Neuronal stem cell (in vitro differentiated cells): Measurements from ENCODE around the gene NT5DC4.

Source experiments
- DNase-seq: peaks from one replicate; pipeline ENCODE4 v3.0.0-alpha.2; 2013; ENCODE audit warnings: low spot score
- H2AFZ ChIP-seq: one replicate; pipeline ENCODE4 v1.6.1; 2013; ENCODE audit warnings: mild to moderate bottlenecking, low read length, inconsistent platforms
- H2AK5ac ChIP-seq: 2 replicates; pipeline ENCODE4 v1.6.1; 2013; ENCODE audit warnings: low read depth, mild to moderate bottlenecking, inconsistent platforms, low read length, moderate library complexity, mixed read lengths
- H2BK120ac ChIP-seq: 2 replicates; pipeline ENCODE4 v1.6.1; 2013; ENCODE audit warnings: low read depth, mild to moderate bottlenecking, inconsistent platforms, low read length, moderate library complexity, mixed read lengths
- H2BK12ac ChIP-seq: one replicate; pipeline ENCODE4 v1.6.1; 2013; ENCODE audit warnings: low read length, inconsistent platforms
- H2BK15ac ChIP-seq: 2 replicates; pipeline ENCODE4 v1.6.1; 2013; ENCODE audit warnings: mild to moderate bottlenecking, low read length, inconsistent platforms, mixed read lengths
- H2BK5ac ChIP-seq: one replicate; pipeline ENCODE4 v1.6.1; 2013; ENCODE audit warnings: inconsistent platforms, mild to moderate bottlenecking, low read length, moderate library complexity
- H3K14ac ChIP-seq: one replicate; pipeline ENCODE4 v1.6.1; 2013; ENCODE audit warnings: low read length, inconsistent platforms
- H3K18ac ChIP-seq: 2 replicates; pipeline ENCODE4 v1.6.1; 2013; ENCODE audit warnings: low read length, inconsistent platforms
- H3K23ac ChIP-seq: 2 replicates; pipeline ENCODE4 v1.6.1; 2013; ENCODE audit warnings: low read depth, mild to moderate bottlenecking, mixed read lengths, low read length, inconsistent platforms; ENCODE audit not compliant: poor library complexity
- H3K27ac ChIP-seq: replicated peaks from 3 replicates; pipeline ENCODE4 v1.5.1; 2013; ENCODE audit warnings: low read length, inconsistent platforms
- H3K27me3 ChIP-seq, 3 experiments: 2 replicates each; pipeline ENCODE4 v1.6.1; 2013; ENCODE audit warnings: low read length in 3 of 3, mild to moderate bottlenecking in 2 of 3, inconsistent platforms in 1 of 3, low read depth in 1 of 3, mixed read lengths in 1 of 3, moderate library complexity in 1 of 3; ENCODE audit not compliant: control insufficient read depth in 3 of 3, insufficient read depth in 3 of 3
- H3K36me3 ChIP-seq, 2 donors: replicated peaks in 1 of 2; 2 replicates each; pipeline ENCODE4 v1.6.1; 2013; ENCODE audit warnings: low read length in 2 of 2; ENCODE audit not compliant: control insufficient read depth in 2 of 2, insufficient read depth in 2 of 2
- H3K4ac ChIP-seq: 2 replicates; pipeline ENCODE4 v1.6.1; 2013; ENCODE audit warnings: inconsistent platforms, mild to moderate bottlenecking, low read length, moderate library complexity
- H3K4me1 ChIP-seq, 2 donors: 1 replicate in 1 of 2; 2 replicates in 1 of 2; pipeline ENCODE4 v1.6.1; 2013; ENCODE audit warnings: low read length in 2 of 2, low read depth in 1 of 2; ENCODE audit not compliant: control insufficient read depth in 2 of 2, insufficient read depth in 1 of 2
- H3K4me2 ChIP-seq: one replicate; pipeline ENCODE4 v1.6.1; 2013; ENCODE audit warnings: mild to moderate bottlenecking, low read length, inconsistent platforms; ENCODE audit not compliant: insufficient read depth, poor library complexity, severe bottlenecking
- H3K4me3 ChIP-seq, 2 donors: 2 replicates each; pipeline ENCODE4 v1.5.1; 2013; ENCODE audit warnings: low read length in 2 of 2, mild to moderate bottlenecking in 2 of 2, inconsistent platforms in 1 of 2, moderate library complexity in 1 of 2
- H3K79me1 ChIP-seq: one replicate; pipeline ENCODE4 v1.6.1; 2013; ENCODE audit warnings: low read depth, mild to moderate bottlenecking, inconsistent platforms, low read length, moderate library complexity
- H3K9ac ChIP-seq: one replicate; pipeline ENCODE4 v1.6.1; 2013; ENCODE audit warnings: mild to moderate bottlenecking, low read depth, low read length, inconsistent platforms; ENCODE audit not compliant: poor library complexity
- H3K9me3 ChIP-seq, 2 donors: replicated peaks in 1 of 2; 2 replicates each; pipeline versions ENCODE3 to v1.6.1; 2013; ENCODE audit warnings: low read length in 2 of 2, mild to moderate bottlenecking in 2 of 2, inconsistent platforms in 1 of 2, low read depth in 1 of 2, mixed read lengths in 1 of 2, moderate library complexity in 1 of 2; ENCODE audit not compliant: control insufficient read depth in 2 of 2, insufficient read depth in 1 of 2
- H4K8ac ChIP-seq: one replicate; pipeline ENCODE4 v1.6.1; 2013; ENCODE audit warnings: low read depth, mild to moderate bottlenecking, inconsistent platforms, low read length, moderate library complexity
- H4K91ac ChIP-seq: one replicate; pipeline ENCODE4 v1.6.1; 2013; ENCODE audit warnings: low read length, low read depth, mild to moderate bottlenecking, inconsistent platforms; ENCODE audit not compliant: poor library complexity
- WGBS, 2 donors: extraction: QIAGEN DNeasy Blood & Tissue Kit; methylation state at CpG; one replicate each; pipeline ENCODE4 v1.1.7; 2013; ENCODE audit warnings: missing lambda C conversion rate in 2 of 2, mixed read lengths in 1 of 2; ENCODE audit not compliant: insufficient read length in 2 of 2, insufficient replicate concordance in 1 of 2; ENCODE audit errors: extremely low coverage in 2 of 2; 5-methylcytosine and 5-hydroxymethylcytosine counted together

NT5DC4 gene

DNA sequence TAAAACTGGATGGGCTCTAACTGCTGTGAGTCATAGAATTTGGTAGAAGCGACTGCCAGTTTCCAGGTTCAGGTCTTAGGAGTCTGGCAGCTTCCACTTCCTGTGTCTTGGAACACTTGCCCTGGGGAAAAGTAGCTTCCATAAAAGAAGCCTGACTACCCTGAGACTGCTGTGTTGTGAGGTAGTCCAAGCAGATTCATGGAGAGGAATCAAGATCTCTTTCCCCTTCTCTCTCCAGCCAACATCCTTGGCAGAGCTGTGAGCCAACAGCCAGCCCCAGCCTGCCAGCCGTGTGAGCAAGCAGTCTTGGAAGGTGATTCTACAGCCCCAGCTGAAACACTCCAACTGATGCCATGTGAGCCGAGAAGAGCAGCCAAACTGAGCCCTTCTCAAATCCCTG, 41.3 kb upstream of the NT5DC4 start:
- Histone ChIP-seq H4K91ac (no peak overlapping the region), H3K4me2 (no peak overlapping the region), H3K18ac (no peak overlapping the region), H3K27me3 (no peaks in the 10 kb centered on the region), H3K4ac (no peak overlapping the region), H3K4me1 (peaks cover 0 to 2% of the 10 kb centered on the region in 2 donors), H3K14ac (no peak overlapping the region), H2AFZ (peak overlapping the region; percentile 29), H2BK12ac (no peak overlapping the region), H2BK15ac (no peak overlapping the region), H3K4me3 (no peak overlapping the region), H3K27ac (no peak overlapping the region), H3K36me3 (no peaks in the 10 kb centered on the region), H3K23ac (no peak overlapping the region), H3K9ac (no peak overlapping the region), H4K8ac (no peak overlapping the region), H3K9me3 (no peaks in the 10 kb centered on the region), H2BK120ac (no peak overlapping the region), H2BK5ac (no peak overlapping the region), H2AK5ac (no peak overlapping the region), H3K79me1 (no peaks in the 10 kb centered on the region)
- no peak for DNase-seq
- WGBS, 2 donors, result no CpG with 5 or more reads among the region's 3 CpGs

- Histone ChIP-seq H4K91ac (no peak overlapping the region), H3K4me2 (no peak overlapping the region), H3K9me3 (no peaks in the 10 kb centered on the region), H3K27me3 (no peaks in the 10 kb centered on the region), H2AFZ (no peak overlapping the region), H4K8ac (no peak overlapping the region), H2BK15ac (no peak overlapping the region), H2BK12ac (no peak overlapping the region), H3K9ac (no peak overlapping the region), H3K14ac (no peak overlapping the region), H3K4ac (no peak overlapping the region), H3K18ac (no peak overlapping the region), H2BK120ac (no peak overlapping the region), H3K27ac (no peak overlapping the region), H2BK5ac (no peak overlapping the region), H2AK5ac (no peak overlapping the region), H3K23ac (no peak overlapping the region), H3K4me1 (no peaks in the 10 kb centered on the region), H3K4me3 (no peak overlapping the region), H3K36me3 (no peaks in the 10 kb centered on the region), H3K79me1 (no peaks in the 10 kb centered on the region)
- DNase-seq, result no peak
- no CpG with 5 or more reads among the region's 5 CpGs for WGBS, 2 donors
Observed at GRCh38 chr2:112680666-112681101, 40.1 kb upstream of the NT5DC4 start.

DNA sequence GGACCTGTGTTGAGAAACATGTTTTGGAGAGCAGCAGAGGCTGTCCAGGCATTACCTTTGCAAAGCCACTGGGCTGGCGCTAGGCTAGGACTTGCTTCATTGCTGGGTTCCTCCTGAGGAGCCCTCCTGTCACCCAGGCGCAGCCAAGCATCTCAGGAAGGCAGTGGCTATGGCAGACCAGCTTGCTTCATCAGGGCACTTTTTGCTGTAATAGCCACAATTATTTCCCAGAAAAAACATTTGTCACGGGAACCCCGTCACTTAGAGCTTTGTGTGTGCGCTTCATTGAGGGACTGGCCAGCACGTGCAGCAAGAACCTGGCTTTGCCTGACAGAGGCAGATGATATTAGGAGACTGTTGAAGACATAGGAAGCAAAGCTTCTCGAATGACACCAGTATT, 38.7 kb upstream of the NT5DC4 start:
- Histone ChIP-seq H2BK120ac (no peak overlapping the region), H3K18ac (no peak overlapping the region), H2AFZ (no peak overlapping the region), H3K27me3 (peaks cover 0 to under 1% (median 0%) of the 10 kb centered on the region in 3 experiments), H3K4me1 (no peaks in the 10 kb centered on the region), H3K27ac (no peak overlapping the region), H3K23ac (no peak overlapping the region), H3K79me1 (no peaks in the 10 kb centered on the region), H4K91ac (no peak overlapping the region), H2BK12ac (no peak overlapping the region), H4K8ac (no peak overlapping the region), H3K4me2 (no peak overlapping the region), H3K9ac (no peak overlapping the region), H3K14ac (no peak overlapping the region), H2BK5ac (no peak overlapping the region), H2BK15ac (no peak overlapping the region), H3K36me3 (no peaks in the 10 kb centered on the region), H2AK5ac (no peak overlapping the region), H3K4me3 (no peak overlapping the region), H3K9me3 (no peaks in the 10 kb centered on the region), H3K4ac (no peak overlapping the region)
- WGBS, 2 donors, result no CpG with 5 or more reads among the region's 7 CpGs
- DNase-seq, result no peak

- no peak overlapping the region for H3K9ac ChIP-seq
- H2BK5ac ChIP-seq, result no peak overlapping the region
- no peak overlapping the region for H4K8ac ChIP-seq
- H4K91ac ChIP-seq, result no peak overlapping the region
- H3K14ac ChIP-seq, result no peak overlapping the region
- no peak overlapping the region for H3K4ac ChIP-seq
- H3K23ac ChIP-seq, result no peak overlapping the region
- no peaks in the 10 kb centered on the region for H3K9me3 ChIP-seq
- H3K27ac ChIP-seq, result no peak overlapping the region
- no peak overlapping the region for H2BK15ac ChIP-seq
- H3K4me2 ChIP-seq, result no peak overlapping the region
- no CpG with 5 or more reads among the region's 12 CpGs for WGBS, 2 donors
- H3K79me1 ChIP-seq, result no peaks in the 10 kb centered on the region
- H3K4me3 ChIP-seq, result no peak overlapping the region
- DNase-seq, result no peak
- peak overlapping the region; percentile 36 for H2AFZ ChIP-seq
- H3K36me3 ChIP-seq, result no peaks in the 10 kb centered on the region
- H3K27me3 ChIP-seq, result peaks cover 0 to 2% (median 0%) of the 10 kb centered on the region in 3 experiments
- H2BK12ac ChIP-seq, result no peak overlapping the region
- H2AK5ac ChIP-seq, result no peak overlapping the region
- H3K4me1 ChIP-seq, result no peaks in the 10 kb centered on the region
- no peak overlapping the region for H2BK120ac ChIP-seq
- H3K18ac ChIP-seq, result no peak overlapping the region
Observed at GRCh38 chr2:112683550-112684414, 37.0 kb upstream of the NT5DC4 start.
